ENCODE measurements around the gene LRRC8A. TPM values are rescaled to one million over a fixed set of nuclear protein-coding genes. Genes with fewer than 3 reads are reported as not detected.
"Not testable (repeated sequence)": the region's sequence is repeated elsewhere in the genome, so short reads cannot be mapped to it uniquely, and the experiment has no call there.

Gene LRRC8A
- total RNA-seq, 1 donor: 62.2 TPM

GRCh38 chr9:128860937-128861336 lies 21.0 kb upstream of the LRRC8A start:
- DNase-seq (ENCODE audit: low read depth): no peak
- H3K4me3 ChIP-seq (ENCODE audit: low read depth, low read length): no peak overlapping the region
- no peak for TF ChIP-seq CTCF (IDR thresholded peaks at IDR 0.05; ENCODE audit: insufficient read depth, low read depth, low read length)

GRCh38 chr9:128861501-128861900 lies 20.4 kb upstream of the LRRC8A start:
- no peak for TF ChIP-seq CTCF (IDR thresholded peaks at IDR 0.05; ENCODE audit: insufficient read depth, low read depth, low read length)
- DNase-seq (ENCODE audit: low read depth): no peak
- no peak overlapping the region for H3K4me3 ChIP-seq (ENCODE audit: low read depth, low read length)

GRCh38 chr9:128862401-128862851 lies 19.5 kb upstream of the LRRC8A start:
- H3K4me3 ChIP-seq (ENCODE audit: low read depth, low read length): no peak overlapping the region
- no peak for DNase-seq (ENCODE audit: low read depth)
- TF ChIP-seq CTCF (IDR thresholded peaks at IDR 0.05; ENCODE audit: insufficient read depth, low read depth, low read length): no peak

DNA sequence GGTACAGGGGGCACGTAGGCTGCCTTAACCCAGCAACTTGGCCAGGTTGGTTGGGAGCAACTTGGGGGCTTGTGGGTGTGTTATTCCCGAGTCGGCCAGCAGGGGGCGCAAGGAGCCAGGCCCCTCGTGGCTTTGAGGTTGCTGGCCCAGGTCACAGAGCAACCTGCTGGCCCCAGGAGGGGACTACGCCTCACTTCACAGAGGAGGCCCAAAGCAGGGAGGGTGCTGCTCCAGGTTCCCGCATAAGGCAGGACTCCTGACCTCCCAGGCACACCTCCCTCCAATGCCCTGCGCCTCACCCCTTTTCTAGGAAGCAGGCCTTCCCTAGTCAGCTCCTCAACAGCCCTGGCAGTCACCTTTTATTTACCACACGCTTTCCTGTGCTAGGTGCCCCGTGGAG lies 18.3 kb upstream of the LRRC8A start:
- peak; percentile 59 for DNase-seq (ENCODE audit: low read depth)
- H3K4me3 ChIP-seq (ENCODE audit: low read depth, low read length): no peak overlapping the region
- TF ChIP-seq CTCF (IDR thresholded peaks at IDR 0.05; ENCODE audit: insufficient read depth, low read depth, low read length): peak; percentile 89

GRCh38 chr9:128870128-128870940 lies 11.6 kb upstream of the LRRC8A start:
- no peak overlapping the region for H3K4me3 ChIP-seq (ENCODE audit: low read depth, low read length)
- no peak for TF ChIP-seq CTCF (IDR thresholded peaks at IDR 0.05; ENCODE audit: insufficient read depth, low read depth, low read length)
- peak; percentile 83 for DNase-seq (ENCODE audit: low read depth)

DNA sequence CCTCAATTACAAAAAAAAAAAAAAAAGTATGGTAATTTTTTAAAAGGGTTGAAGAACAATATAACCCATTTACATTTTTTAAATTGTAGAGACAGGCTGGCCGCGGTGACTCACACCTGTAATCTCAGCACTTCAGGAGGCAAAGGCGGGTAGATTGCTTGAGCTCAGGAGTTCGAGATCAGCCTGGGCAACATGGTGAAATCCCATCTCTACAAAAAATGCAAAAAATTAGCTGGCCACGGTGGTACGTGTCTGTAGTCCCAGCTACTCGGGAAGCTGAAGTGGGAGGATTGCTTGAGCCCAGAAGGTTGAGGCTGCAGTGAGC lies 11.0 kb upstream of the LRRC8A start:
- DNase-seq (ENCODE audit: low read depth): not testable (repeated sequence)

DNA sequence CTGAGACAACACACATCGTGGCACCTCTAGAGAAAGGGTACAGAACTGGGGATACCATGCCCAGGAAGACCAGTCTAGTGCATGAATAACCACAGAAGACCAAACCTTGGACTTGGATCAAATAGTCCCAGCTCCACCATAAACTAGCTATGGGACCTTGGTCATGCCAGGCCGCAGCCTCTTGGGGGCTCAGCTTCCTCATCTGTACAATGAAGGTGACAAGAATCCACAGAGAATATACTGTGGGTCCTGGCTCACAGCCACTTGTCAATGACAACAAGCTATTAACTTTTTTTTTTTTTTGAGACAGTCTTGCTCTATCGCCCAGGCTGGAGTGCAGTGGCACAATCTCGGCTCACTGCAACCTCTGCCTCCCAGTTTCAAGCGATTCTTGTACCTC lies 4.1 kb upstream of the LRRC8A start:
- DNase-seq (ENCODE audit: low read depth): no peak
- H3K4me3 ChIP-seq (ENCODE audit: low read depth, low read length): no peak overlapping the region
- no peak for TF ChIP-seq CTCF (IDR thresholded peaks at IDR 0.05; ENCODE audit: insufficient read depth, low read depth, low read length)

More for the DNA sequence above, 11.0 kb upstream of the LRRC8A start:
- not testable (repeated sequence) for H3K4me3 ChIP-seq (ENCODE audit: low read depth, low read length)

Data from fibroblast of villous mesenchyme (primary cell).